ENCODE data around the gene UBE2J2. TPM values are rescaled to one million over a fixed set of nuclear protein-coding genes. Genes with fewer than 3 reads are reported as not detected.
A peak's percentile ranks its signal among the peaks of the same experiment; 100 is the strongest.

UBE2J2 gene
- total and polyA plus RNA-seq, 2 of the 13 experiments (the other 11 are each of a cell fraction or from before 2014, with no cell fraction given), result 25.4 to 29.4 TPM

DNA sequence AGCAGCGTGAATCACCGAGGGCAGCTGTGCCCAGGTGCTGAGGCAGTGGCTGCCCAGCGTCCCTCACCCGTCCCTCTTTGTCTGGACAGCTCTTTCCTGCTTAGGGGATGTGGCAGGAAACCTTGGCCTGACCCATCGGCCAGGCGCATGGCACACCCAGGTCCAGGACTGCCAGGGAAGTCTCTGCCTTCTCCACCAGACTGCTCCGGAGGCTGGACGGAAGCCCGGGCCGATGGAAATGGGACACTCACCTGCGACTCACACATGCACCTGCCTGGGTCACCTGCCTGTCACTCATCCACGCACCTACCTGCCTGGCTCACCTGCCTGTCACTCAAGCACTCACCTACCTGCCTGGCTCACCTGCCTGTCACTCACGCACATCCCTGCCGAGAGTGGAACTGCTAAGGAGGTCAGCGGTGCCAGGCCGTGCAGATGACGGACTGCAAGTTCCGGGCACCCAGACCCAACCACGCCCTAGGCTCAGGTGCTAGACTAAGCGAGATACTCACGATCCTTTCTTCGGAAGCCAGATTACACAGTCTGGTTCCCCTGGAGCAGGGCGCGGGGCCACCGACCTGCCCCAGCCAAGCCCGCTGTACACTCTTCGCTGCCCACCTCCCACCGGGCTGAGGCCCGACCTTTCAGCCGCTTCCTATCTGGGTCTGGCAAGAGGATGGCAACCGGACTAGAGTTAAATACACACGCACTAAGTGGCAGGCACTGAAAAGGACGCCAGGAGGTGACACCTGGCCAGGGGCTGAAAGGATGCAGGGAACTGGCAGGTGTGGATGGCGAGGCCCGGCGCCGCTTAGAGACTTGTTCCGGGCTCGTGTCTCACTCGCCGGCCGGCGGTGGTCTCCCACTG lies 1.1 kb downstream of the UBE2J2 start (continued):
- TF ChIP-seq, protein P1, sequence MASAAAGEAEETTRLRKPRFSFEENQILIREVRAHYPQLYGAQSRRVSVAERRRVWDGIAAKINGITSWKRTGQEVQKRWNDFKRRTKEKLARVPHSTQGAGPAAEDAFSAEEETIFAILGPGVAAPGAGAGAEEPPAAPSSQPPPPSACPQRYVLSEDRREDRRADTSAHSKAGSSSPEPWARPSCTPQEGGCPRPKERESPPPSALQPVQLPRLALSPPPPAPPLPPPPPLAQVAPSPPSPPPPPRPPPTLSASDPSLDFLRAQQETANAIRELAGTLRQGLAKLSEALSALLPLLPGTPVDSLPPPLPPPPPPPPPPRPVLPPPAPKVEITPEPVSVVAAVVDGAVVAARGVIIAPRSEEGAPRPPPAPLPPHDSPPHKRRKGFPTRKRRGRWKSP (CRISPR knock-in tag; IDR thresholded peaks at IDR 0.05), result no peak
- 0 out of 2 replicates have a peak, but pooled peaks have one; percentile 16 for TF ChIP-seq ZNF607 (CRISPR knock-in tag; IDR thresholded peaks at IDR 0.05; ENCODE audit: borderline replicate concordance)
- TF ChIP-seq MAF1 (CRISPR knock-in tag; IDR thresholded peaks at IDR 0.05; ENCODE audit: borderline replicate concordance), result no peak
- no peak for TF ChIP-seq ZFP41 (CRISPR knock-in tag; IDR thresholded peaks at IDR 0.05; ENCODE audit: borderline replicate concordance)
- TF ChIP-seq SMYD3 (CRISPR knock-in tag; IDR thresholded peaks at IDR 0.05), result no peak
- TF ChIP-seq, protein P2, sequence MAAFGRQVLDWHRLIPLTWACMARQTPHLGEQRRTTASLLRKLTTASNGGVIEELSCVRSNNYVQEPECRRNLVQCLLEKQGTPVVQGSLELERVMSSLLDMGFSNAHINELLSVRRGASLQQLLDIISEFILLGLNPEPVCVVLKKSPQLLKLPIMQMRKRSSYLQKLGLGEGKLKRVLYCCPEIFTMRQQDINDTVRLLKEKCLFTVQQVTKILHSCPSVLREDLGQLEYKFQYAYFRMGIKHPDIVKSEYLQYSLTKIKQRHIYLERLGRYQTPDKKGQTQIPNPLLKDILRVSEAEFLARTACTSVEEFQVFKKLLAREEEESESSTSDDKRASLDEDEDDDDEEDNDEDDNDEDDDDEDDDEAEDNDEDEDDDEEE (CRISPR knock-in tag; IDR thresholded peaks at IDR 0.05), result no peak
- TF ChIP-seq ZKSCAN1 (IDR thresholded peaks at IDR 0.05; ENCODE audit: low read length), result no peak
- TF ChIP-seq PHF21A (CRISPR knock-in tag; IDR thresholded peaks at IDR 0.05), result peak; percentile 5; the same call in 1 of the 2 replicates
- no peak for TF ChIP-seq KAT8 (CRISPR knock-in tag; IDR thresholded peaks at IDR 0.05)
- TF ChIP-seq, protein P3, sequence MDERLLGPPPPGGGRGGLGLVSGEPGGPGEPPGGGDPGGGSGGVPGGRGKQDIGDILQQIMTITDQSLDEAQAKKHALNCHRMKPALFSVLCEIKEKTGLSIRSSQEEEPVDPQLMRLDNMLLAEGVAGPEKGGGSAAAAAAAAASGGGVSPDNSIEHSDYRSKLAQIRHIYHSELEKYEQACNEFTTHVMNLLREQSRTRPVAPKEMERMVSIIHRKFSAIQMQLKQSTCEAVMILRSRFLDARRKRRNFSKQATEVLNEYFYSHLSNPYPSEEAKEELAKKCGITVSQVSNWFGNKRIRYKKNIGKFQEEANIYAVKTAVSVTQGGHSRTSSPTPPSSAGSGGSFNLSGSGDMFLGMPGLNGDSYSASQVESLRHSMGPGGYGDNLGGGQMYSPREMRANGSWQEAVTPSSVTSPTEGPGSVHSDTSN (CRISPR knock-in tag; IDR thresholded peaks at IDR 0.05), result peak; percentile 57; the same call in 1 of the 2 replicates
- TF ChIP-seq MED1 (CRISPR knock-in tag; IDR thresholded peaks at IDR 0.05), result no peak
- TF ChIP-seq SOX13 (IDR thresholded peaks at IDR 0.05), result no peak
- no peak for TF ChIP-seq SOX13 (CRISPR knock-in tag; conservative IDR thresholded peaks at IDR 0.05 in 1 of 2, IDR thresholded peaks at IDR 0.05 in 1 of 2)
- TF ChIP-seq TARDBP (CRISPR knock-in tag; IDR thresholded peaks at IDR 0.05), result no peak
- TF ChIP-seq, protein P4, sequence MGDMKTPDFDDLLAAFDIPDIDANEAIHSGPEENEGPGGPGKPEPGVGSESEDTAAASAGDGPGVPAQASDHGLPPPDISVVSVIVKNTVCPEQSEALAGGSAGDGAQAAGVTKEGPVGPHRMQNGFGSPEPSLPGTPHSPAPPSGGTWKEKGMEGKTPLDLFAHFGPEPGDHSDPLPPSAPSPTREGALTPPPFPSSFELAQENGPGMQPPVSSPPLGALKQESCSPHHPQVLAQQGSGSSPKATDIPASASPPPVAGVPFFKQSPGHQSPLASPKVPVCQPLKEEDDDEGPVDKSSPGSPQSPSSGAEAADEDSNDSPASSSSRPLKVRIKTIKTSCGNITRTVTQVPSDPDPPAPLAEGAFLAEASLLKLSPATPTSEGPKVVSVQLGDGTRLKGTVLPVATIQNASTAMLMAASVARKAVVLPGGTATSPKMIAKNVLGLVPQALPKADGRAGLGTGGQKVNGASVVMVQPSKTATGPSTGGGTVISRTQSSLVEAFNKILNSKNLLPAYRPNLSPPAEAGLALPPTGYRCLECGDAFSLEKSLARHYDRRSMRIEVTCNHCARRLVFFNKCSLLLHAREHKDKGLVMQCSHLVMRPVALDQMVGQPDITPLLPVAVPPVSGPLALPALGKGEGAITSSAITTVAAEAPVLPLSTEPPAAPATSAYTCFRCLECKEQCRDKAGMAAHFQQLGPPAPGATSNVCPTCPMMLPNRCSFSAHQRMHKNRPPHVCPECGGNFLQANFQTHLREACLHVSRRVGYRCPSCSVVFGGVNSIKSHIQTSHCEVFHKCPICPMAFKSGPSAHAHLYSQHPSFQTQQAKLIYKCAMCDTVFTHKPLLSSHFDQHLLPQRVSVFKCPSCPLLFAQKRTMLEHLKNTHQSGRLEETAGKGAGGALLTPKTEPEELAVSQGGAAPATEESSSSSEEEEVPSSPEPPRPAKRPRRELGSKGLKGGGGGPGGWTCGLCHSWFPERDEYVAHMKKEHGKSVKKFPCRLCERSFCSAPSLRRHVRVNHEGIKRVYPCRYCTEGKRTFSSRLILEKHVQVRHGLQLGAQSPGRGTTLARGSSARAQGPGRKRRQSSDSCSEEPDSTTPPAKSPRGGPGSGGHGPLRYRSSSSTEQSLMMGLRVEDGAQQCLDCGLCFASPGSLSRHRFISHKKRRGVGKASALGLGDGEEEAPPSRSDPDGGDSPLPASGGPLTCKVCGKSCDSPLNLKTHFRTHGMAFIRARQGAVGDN (CRISPR knock-in tag; IDR thresholded peaks at IDR 0.05), result peak; percentile 21; the same call in 1 of the 2 replicates
- TF ChIP-seq TBL1XR1 (IDR thresholded peaks at IDR 0.05; ENCODE audit: borderline replicate concordance, low read length, partially characterized antibody), result no peak
- TF ChIP-seq, protein P5, sequence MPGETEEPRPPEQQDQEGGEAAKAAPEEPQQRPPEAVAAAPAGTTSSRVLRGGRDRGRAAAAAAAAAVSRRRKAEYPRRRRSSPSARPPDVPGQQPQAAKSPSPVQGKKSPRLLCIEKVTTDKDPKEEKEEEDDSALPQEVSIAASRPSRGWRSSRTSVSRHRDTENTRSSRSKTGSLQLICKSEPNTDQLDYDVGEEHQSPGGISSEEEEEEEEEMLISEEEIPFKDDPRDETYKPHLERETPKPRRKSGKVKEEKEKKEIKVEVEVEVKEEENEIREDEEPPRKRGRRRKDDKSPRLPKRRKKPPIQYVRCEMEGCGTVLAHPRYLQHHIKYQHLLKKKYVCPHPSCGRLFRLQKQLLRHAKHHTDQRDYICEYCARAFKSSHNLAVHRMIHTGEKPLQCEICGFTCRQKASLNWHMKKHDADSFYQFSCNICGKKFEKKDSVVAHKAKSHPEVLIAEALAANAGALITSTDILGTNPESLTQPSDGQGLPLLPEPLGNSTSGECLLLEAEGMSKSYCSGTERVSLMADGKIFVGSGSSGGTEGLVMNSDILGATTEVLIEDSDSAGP (CRISPR knock-in tag; IDR thresholded peaks at IDR 0.05; ENCODE audit: borderline replicate concordance), result peak; percentile 36; the same call in 1 of the 2 replicates

All from HepG2 (cell line).